HPDE6-E6E7 (cell line): ENCODE measurements around the gene PLCB2.
A peak's percentile ranks its signal among the peaks of the same experiment; 100 is the strongest.

Source experiments
- DNase-seq: peaks from one replicate; pipeline ENCODE4 v3.0.0; 2011; ENCODE audit warnings: missing footprints; ENCODE audit errors: extremely low spot score

The PLCB2 gene

GRCh38 chr15:40302288-40302886 lies 5.3 kb downstream of the PLCB2 start:
- DNase-seq, result no peak

GRCh38 chr15:40301467-40302179 lies 6.1 kb downstream of the PLCB2 start:
- no peak for DNase-seq

GRCh38 chr15:40300771-40301170 lies 7.0 kb downstream of the PLCB2 start:
- DNase-seq, result no peak

GRCh38 chr15:40300367-40300766 lies 7.4 kb downstream of the PLCB2 start:
- DNase-seq, result no peak

- DNase-seq, result no peak
Measured at GRCh38 chr15:40298216-40298935, 9.4 kb downstream of the PLCB2 start.

- no peak for DNase-seq
Measured at GRCh38 chr15:40297356-40297755, 10.4 kb downstream of the PLCB2 start.

GRCh38 chr15:40296561-40297230 lies 11.0 kb downstream of the PLCB2 start:
- no peak for DNase-seq

- DNase-seq, result no peak
Measured at GRCh38 chr15:40295877-40296560, 11.7 kb downstream of the PLCB2 start.

GRCh38 chr15:40295297-40295696 lies 12.4 kb downstream of the PLCB2 start:
- DNase-seq, result no peak

GRCh38 chr15:40293905-40294895 lies 13.5 kb downstream of the PLCB2 start:
- DNase-seq, result no peak

GRCh38 chr15:40293006-40293405 lies 14.7 kb downstream of the PLCB2 start:
- DNase-seq, result no peak

- DNase-seq, result no peak
Measured at GRCh38 chr15:40292246-40292645, 15.5 kb downstream of the PLCB2 start.

- DNase-seq, result peak; percentile 63
Measured at GRCh38 chr15:40290918-40291574, 16.7 kb downstream of the PLCB2 start.

GRCh38 chr15:40290545-40290917 lies 17.2 kb downstream of the PLCB2 start:
- no peak for DNase-seq

- DNase-seq, result no peak
Measured at GRCh38 chr15:40289140-40289775, 18.5 kb downstream of the PLCB2 start.

- no peak for DNase-seq
Measured at GRCh38 chr15:40287968-40288367, 19.8 kb downstream of the PLCB2 start.

GRCh38 chr15:40287505-40287904 lies 20.2 kb downstream of the PLCB2 start:
- DNase-seq, result no peak

GRCh38 chr15:40286794-40287193 lies 20.9 kb downstream of the PLCB2 start:
- no peak for DNase-seq

GRCh38 chr15:40286061-40286532 lies 21.6 kb downstream of the PLCB2 start:
- DNase-seq, result no peak
